Measurements from ENCODE around the gene LRRC36. TPM values are rescaled to one million over a fixed set of nuclear protein-coding genes. Genes with fewer than 3 reads are reported as not detected.

The LRRC36 gene
- total and polyA plus RNA-seq, 10 of the 15 experiments (the other 5 are each of a cell fraction or from before 2014, with no cell fraction given): 0.45 to 2.0 (median 0.75) TPM; not detected in 1

DNA sequence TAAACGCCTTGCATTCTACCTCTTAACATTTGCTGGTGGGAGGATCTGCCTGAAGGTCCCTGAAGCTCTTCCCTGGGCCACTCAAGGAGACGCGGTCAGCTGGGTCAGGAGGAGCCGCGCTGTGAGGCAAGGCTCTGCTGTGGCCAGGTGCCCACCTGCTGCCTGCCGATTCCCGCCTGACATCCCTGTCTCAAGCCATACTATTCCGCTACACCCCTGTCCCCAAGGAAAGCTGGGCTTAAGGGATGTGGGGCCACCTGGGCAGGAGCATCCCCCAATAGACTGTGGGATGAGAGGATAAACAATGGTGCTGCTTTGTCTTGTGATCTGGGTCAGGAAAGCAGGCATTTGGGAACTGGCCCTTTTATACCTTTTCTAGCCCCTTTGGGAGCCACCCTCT, 61.6 kb downstream of the LRRC36 start:
- H3K9me3 ChIP-seq (replicated peaks; ENCODE audit: control insufficient read depth, insufficient read depth, low read length): no peaks in the 10 kb centered on the region
- no peaks in the 10 kb centered on the region for H4K20me1 ChIP-seq (ENCODE audit: control insufficient read depth, insufficient read depth)
- H3K36me3 ChIP-seq (ENCODE audit: control insufficient read depth in 2 of 2, insufficient read depth in 2 of 2, low read length in 1 of 2): no peaks in the 10 kb centered on the region
- no peak overlapping the region for H3K4me2 ChIP-seq (ENCODE audit: control insufficient read depth, insufficient read depth)
- RAD21 ChIA-PET (ENCODE audit: unreplicated experiment): no interaction called here
- 43% methylated on average over 8 of the region's 8 CpGs for WGBS (ENCODE audit: insufficient coverage, insufficient replicate concordance, low lambda C conversion rate, missing lambda C conversion rate)
- H2AFZ ChIP-seq (ENCODE audit: control insufficient read depth, low read depth, low read length): no peak overlapping the region
- no peak for ATAC-seq
- H3K4me3 ChIP-seq: no peak overlapping the region
- SMC1A ChIA-PET (ENCODE audit: uncharacterized antibody, unreplicated experiment): no interaction called here
- no peak for DNase-seq (ENCODE audit: low read depth, low spot score)
- no TSS peak for BruUV-seq (replicated peaks)
- intact Hi-C loops (cut with micrococcal nuclease; ENCODE audit: unreplicated experiment): no loop called here
- H3K4me1 ChIP-seq (ENCODE audit: control insufficient read depth, insufficient read depth, low read length): no peaks in the 10 kb centered on the region
- POLR2A ChIA-PET: interaction anchor here (0.6 kb wide), 1 partner anchor 171 kb away, joined by 4 read pairs; no protein-coding TSS in a partner anchor
- peaks cover 1 to 7% of the 10 kb centered on the region in 2 experiments; a peak in 3 of 4 replicates for H3K27me3 ChIP-seq (replicated peaks in 1 of 2; ENCODE audit: control insufficient read depth in 2 of 2, insufficient read depth in 2 of 2, low read length in 1 of 2)
- TF ChIP-seq, protein P1, sequence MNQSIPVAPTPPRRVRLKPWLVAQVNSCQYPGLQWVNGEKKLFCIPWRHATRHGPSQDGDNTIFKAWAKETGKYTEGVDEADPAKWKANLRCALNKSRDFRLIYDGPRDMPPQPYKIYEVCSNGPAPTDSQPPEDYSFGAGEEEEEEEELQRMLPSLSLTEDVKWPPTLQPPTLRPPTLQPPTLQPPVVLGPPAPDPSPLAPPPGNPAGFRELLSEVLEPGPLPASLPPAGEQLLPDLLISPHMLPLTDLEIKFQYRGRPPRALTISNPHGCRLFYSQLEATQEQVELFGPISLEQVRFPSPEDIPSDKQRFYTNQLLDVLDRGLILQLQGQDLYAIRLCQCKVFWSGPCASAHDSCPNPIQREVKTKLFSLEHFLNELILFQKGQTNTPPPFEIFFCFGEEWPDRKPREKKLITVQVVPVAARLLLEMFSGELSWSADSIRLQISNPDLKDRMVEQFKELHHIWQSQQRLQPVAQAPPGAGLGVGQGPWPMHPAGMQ (IDR thresholded peaks at IDR 0.05; ENCODE audit: borderline replicate concordance): no peak
- no peak for TF ChIP-seq PAX8 (IDR thresholded peaks at IDR 0.05)
- no peak for TF ChIP-seq E2F4 (IDR thresholded peaks at IDR 0.05; ENCODE audit: low read depth, low read length)
- no peak for TF ChIP-seq ETV6 (conservative IDR thresholded peaks at IDR 0.05 in 1 of 2, IDR thresholded peaks at IDR 0.05 in 1 of 2; ENCODE audit: borderline replicate concordance in 1 of 2, low read depth in 1 of 2)
- TF ChIP-seq, protein P2, sequence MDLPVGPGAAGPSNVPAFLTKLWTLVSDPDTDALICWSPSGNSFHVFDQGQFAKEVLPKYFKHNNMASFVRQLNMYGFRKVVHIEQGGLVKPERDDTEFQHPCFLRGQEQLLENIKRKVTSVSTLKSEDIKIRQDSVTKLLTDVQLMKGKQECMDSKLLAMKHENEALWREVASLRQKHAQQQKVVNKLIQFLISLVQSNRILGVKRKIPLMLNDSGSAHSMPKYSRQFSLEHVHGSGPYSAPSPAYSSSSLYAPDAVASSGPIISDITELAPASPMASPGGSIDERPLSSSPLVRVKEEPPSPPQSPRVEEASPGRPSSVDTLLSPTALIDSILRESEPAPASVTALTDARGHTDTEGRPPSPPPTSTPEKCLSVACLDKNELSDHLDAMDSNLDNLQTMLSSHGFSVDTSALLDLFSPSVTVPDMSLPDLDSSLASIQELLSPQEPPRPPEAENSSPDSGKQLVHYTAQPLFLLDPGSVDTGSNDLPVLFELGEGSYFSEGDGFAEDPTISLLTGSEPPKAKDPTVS (IDR thresholded peaks at IDR 0.05; ENCODE audit: low read depth, low read length): no peak
- no peak for TF ChIP-seq BMI1 (IDR thresholded peaks at IDR 0.05; ENCODE audit: borderline replicate concordance)
- TF ChIP-seq, protein P3, sequence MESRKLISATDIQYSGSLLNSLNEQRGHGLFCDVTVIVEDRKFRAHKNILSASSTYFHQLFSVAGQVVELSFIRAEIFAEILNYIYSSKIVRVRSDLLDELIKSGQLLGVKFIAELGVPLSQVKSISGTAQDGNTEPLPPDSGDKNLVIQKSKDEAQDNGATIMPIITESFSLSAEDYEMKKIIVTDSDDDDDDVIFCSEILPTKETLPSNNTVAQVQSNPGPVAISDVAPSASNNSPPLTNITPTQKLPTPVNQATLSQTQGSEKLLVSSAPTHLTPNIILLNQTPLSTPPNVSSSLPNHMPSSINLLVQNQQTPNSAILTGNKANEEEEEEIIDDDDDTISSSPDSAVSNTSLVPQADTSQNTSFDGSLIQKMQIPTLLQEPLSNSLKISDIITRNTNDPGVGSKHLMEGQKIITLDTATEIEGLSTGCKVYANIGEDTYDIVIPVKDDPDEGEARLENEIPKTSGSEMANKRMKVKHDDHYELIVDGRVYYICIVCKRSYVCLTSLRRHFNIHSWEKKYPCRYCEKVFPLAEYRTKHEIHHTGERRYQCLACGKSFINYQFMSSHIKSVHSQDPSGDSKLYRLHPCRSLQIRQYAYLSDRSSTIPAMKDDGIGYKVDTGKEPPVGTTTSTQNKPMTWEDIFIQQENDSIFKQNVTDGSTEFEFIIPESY (IDR thresholded peaks at IDR 0.05): no peak
- TF ChIP-seq, protein P4, sequence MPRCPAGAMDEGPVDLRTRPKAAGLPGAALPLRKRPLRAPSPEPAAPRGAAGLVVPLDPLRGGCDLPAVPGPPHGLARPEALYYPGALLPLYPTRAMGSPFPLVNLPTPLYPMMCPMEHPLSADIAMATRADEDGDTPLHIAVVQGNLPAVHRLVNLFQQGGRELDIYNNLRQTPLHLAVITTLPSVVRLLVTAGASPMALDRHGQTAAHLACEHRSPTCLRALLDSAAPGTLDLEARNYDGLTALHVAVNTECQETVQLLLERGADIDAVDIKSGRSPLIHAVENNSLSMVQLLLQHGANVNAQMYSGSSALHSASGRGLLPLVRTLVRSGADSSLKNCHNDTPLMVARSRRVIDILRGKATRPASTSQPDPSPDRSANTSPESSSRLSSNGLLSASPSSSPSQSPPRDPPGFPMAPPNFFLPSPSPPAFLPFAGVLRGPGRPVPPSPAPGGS (IDR thresholded peaks at IDR 0.05; ENCODE audit: borderline replicate concordance, insufficient read depth, low read depth, low read length, poor library complexity, severe bottlenecking): no peak
- TF ChIP-seq RELB (IDR thresholded peaks at IDR 0.05; ENCODE audit: low read depth): no peak
- TF ChIP-seq TARDBP (IDR thresholded peaks at IDR 0.05; ENCODE audit: borderline replicate concordance): no peak
- no peak overlapping the region for H3K9ac ChIP-seq (ENCODE audit: control insufficient read depth, insufficient read depth, low read length)
- H3K27ac ChIP-seq (ENCODE audit: control insufficient read depth, insufficient read depth): no peak overlapping the region
- CTCF ChIA-PET: no interaction called here
- no peak for FAIRE-seq
- H3K79me2 ChIP-seq (ENCODE audit: control insufficient read depth, insufficient read depth, low read length): no peaks in the 10 kb centered on the region
- in situ Hi-C loops (cut with MboI): no loop called here
